K562 (cell line): ENCODE measurements around the gene SLC25A14. TPM values are rescaled to one million over a fixed set of nuclear protein-coding genes. Genes with fewer than 3 reads are reported as not detected.
A peak's percentile ranks its signal among the peaks of the same experiment; 100 is the strongest.

Experiments
- CBFA2T2 ChIP-seq: fragments of 450-650 bp; conservative IDR thresholded peaks from 2 replicates; pipeline ENCODE4 v1.6.1; 2017; ENCODE audit warnings: mild to moderate bottlenecking
- EHMT2 ChIP-seq: fragments of 450-650 bp; IDR thresholded peaks from 2 replicates; pipeline ENCODE4 v1.6.1; 2018; ENCODE audit warnings: antibody characterized with exemption
- EP300 ChIP-seq: IDR thresholded peaks from 2 replicates; pipeline ENCODE4 v1.6.1; 2012; ENCODE audit warnings: low read length, improper control_type of control experiment
- FOXA1 ChIP-seq: fragments of 450-650 bp; IDR thresholded peaks from 2 replicates; pipeline ENCODE4 v1.6.1; 2016; ENCODE audit warnings: mild to moderate bottlenecking, borderline replicate concordance
- GATAD2B ChIP-seq: fragments of 450-650 bp; IDR thresholded peaks from 2 replicates; pipeline ENCODE4 v1.6.1; 2017; ENCODE audit warnings: mild to moderate bottlenecking, borderline replicate concordance
- LEF1 ChIP-seq: fragments of 450-650 bp; IDR thresholded peaks from 2 replicates; pipeline ENCODE4 v1.6.1; 2016; ENCODE audit warnings: mild to moderate bottlenecking
- NFIC ChIP-seq: fragments of 450-650 bp; IDR thresholded peaks from 2 replicates; pipeline ENCODE4 v1.6.1; 2017; ENCODE audit warnings: mild to moderate bottlenecking, inconsistent platforms
- TEAD4 ChIP-seq, 2 experiments: sonication (generic) in 1 of 2; formaldehyde crosslinking in 1 of 2; IDR thresholded peaks; 2 replicates each; pipeline versions ENCODE4 v1.6.1 to v1.8.0; 2012 to 2022; ENCODE audit warnings: borderline replicate concordance in 1 of 2, inconsistent platforms in 1 of 2, low read length in 1 of 2, mild to moderate bottlenecking in 1 of 2, missing genetic modification reagents in 1 of 2
- ZBTB26 ChIP-seq: fragments of 450-650 bp; formaldehyde crosslinking; IDR thresholded peaks from 2 replicates; pipeline ENCODE4 v1.4.0; 2022; ENCODE audit warnings: missing genetic modification characterization
- ZBTB9 ChIP-seq: fragments of 450-650 bp; formaldehyde crosslinking; IDR thresholded peaks from 2 replicates; pipeline ENCODE4 v1.4.0; 2020; ENCODE audit warnings: mild to moderate bottlenecking, moderate library complexity
- ZNF12 ChIP-seq: sonication (generic); formaldehyde crosslinking; IDR thresholded peaks from 2 replicates; pipeline ENCODE4 v1.4.0; 2020; ENCODE audit warnings: mild to moderate bottlenecking, missing genetic modification reagents
- polyA plus RNA-seq, 8 experiments: library from polyadenylated mRNA; depleted of rRNA in 4 of 8; stranded (reverse) in 5 of 8; unstranded in 3 of 8; fragments of >200 nt; fragmentation: Nextera tagmentation in 2 of 8; fragmentation: Illumina TruSeq in 1 of 8; extraction: Ambion mirVana in 2 of 8; extraction: Trizol in 1 of 8; gene quantifications; 2 replicates each; pipeline versions ENCODE4 v1.2.1 to v1.2.3, GENCODE V29; 2011 to 2014; ENCODE audit warnings: inconsistent platforms in 1 of 8, missing spikeins in 1 of 8
- total RNA-seq, 7 experiments: library from RNA; depleted of rRNA in 6 of 7; stranded (reverse); fragments of >200 nt in 6 of 7; fragmentation: Illumina TruSeq in 2 of 7; extraction: Trizol in 2 of 7; gene quantifications; 2 replicates each; pipeline versions ENCODE4 v1.2.1 to v1.2.3, GENCODE V29; 2011 to 2021; ENCODE audit warnings: low replicate concordance in 1 of 7
- TF ChIP-seq, protein P1 (sequence below): sonication (generic); formaldehyde crosslinking; IDR thresholded peaks from 2 replicates; pipeline ENCODE4 v1.8.1; 2023; ENCODE audit warnings: mild to moderate bottlenecking, missing genetic modification reagents

Gene SLC25A14
- total and polyA plus RNA-seq, 9 of the 15 experiments (the other 6 are each of a cell fraction or from before 2014, with no cell fraction given): 9.5 to 33.3 (median 15.8) TPM

GRCh38 chrX:130418066-130418465 lies 78.3 kb downstream of the SLC25A14 start (continued):
- TF ChIP-seq EHMT2 (peak; percentile 71; the same call in 1 of the 2 replicates), TEAD4 (IDR thresholded peaks at IDR 0.05; ENCODE audit: low read length) (peak; percentile 64), TEAD4 (CRISPR knock-in tag; IDR thresholded peaks at IDR 0.05; ENCODE audit: borderline replicate concordance) (no peak), GATAD2B (no peak), ZBTB9 (CRISPR knock-in tag) (no peak), EP300 (peak; percentile 36; the same call in 1 of the 2 replicates), ZBTB26 (CRISPR knock-in tag) (no peak), ZNF12 (CRISPR knock-in tag) (no peak), LEF1 (peak; percentile 23; the same call in 1 of the 2 replicates), CBFA2T2 (peak; percentile 61), FOXA1 (no peak), NFIC (peak; percentile 21; the same call in 1 of the 2 replicates)
- TF ChIP-seq, protein P1, sequence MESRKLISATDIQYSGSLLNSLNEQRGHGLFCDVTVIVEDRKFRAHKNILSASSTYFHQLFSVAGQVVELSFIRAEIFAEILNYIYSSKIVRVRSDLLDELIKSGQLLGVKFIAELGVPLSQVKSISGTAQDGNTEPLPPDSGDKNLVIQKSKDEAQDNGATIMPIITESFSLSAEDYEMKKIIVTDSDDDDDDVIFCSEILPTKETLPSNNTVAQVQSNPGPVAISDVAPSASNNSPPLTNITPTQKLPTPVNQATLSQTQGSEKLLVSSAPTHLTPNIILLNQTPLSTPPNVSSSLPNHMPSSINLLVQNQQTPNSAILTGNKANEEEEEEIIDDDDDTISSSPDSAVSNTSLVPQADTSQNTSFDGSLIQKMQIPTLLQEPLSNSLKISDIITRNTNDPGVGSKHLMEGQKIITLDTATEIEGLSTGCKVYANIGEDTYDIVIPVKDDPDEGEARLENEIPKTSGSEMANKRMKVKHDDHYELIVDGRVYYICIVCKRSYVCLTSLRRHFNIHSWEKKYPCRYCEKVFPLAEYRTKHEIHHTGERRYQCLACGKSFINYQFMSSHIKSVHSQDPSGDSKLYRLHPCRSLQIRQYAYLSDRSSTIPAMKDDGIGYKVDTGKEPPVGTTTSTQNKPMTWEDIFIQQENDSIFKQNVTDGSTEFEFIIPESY: no peak
